Measurements from ENCODE around the gene KCTD1.

KCTD1 gene

GRCh38 chr18:26543373-26543772 is 5.0 kb downstream of the KCTD1 start:
- no peak overlapping the region for H3K4ac ChIP-seq (ENCODE audit: low read depth, low read length)
- H2BK12ac ChIP-seq (ENCODE audit: low read length) = no peak overlapping the region
- peaks cover 19 to 20% of the 10 kb centered on the region in 2 experiments for H3K4me1 ChIP-seq (ENCODE audit: control insufficient read depth in 1 of 2, insufficient read depth in 2 of 2, low read length in 2 of 2)
- H3K79me2 ChIP-seq (ENCODE audit: control insufficient read depth, insufficient read depth, low read length, poor library complexity) = peaks cover 12% of the 10 kb centered on the region
- H2AK5ac ChIP-seq (ENCODE audit: low read length) = no peak overlapping the region
- H3K23ac ChIP-seq (ENCODE audit: low read length) = no peak overlapping the region
- peaks cover 4% of the 10 kb centered on the region for H3K79me1 ChIP-seq (ENCODE audit: low read length)
- no peak overlapping the region for H3K18ac ChIP-seq (ENCODE audit: low read length)
- H2AFZ ChIP-seq (ENCODE audit: insufficient read depth, low read length, poor library complexity) = no peak overlapping the region
- no peak overlapping the region for H3K4me3 ChIP-seq (ENCODE audit: low read depth, low read length)
- H2BK120ac ChIP-seq (ENCODE audit: insufficient read depth, low read length, poor library complexity) = no peak overlapping the region
- H3K36me3 ChIP-seq (ENCODE audit: control insufficient read depth in 1 of 2, insufficient read depth in 2 of 2, low read length in 2 of 2) = peaks cover 0 to 2% of the 10 kb centered on the region in 2 experiments
- no peak overlapping the region for H3K27ac ChIP-seq (ENCODE audit: low read depth, low read length)
- H4K91ac ChIP-seq (ENCODE audit: low read depth, low read length) = no peak overlapping the region
- H2BK5ac ChIP-seq (ENCODE audit: low read depth, low read length, poor library complexity) = no peak overlapping the region
- no peak overlapping the region for H3K4me2 ChIP-seq (ENCODE audit: low read length)
- DNase-seq = no peak
- no peak overlapping the region for H4K12ac ChIP-seq (ENCODE audit: low read depth, low read length)
- no peak overlapping the region for H3K9ac ChIP-seq (ENCODE audit: low read length)
- no peak overlapping the region for H3K14ac ChIP-seq (ENCODE audit: low read length)
- H3K9me3 ChIP-seq (ENCODE audit: insufficient read depth, low read depth, low read length) = no peaks in the 10 kb centered on the region
- H3K27me3 ChIP-seq (ENCODE audit: insufficient read depth, low read length) = no peaks in the 10 kb centered on the region
- no peak overlapping the region for H4K8ac ChIP-seq (ENCODE audit: low read depth, low read length)
- no CpG with 5 or more reads among the region's 1 CpG for WGBS (ENCODE audit: extremely low coverage, insufficient coverage, insufficient read length)

GRCh38 chr18:26540043-26540628 is 8.2 kb downstream of the KCTD1 start:
- H3K23ac ChIP-seq (ENCODE audit: low read length) = no peak overlapping the region
- no peaks in the 10 kb centered on the region for H3K79me2 ChIP-seq (ENCODE audit: control insufficient read depth, insufficient read depth, low read length, poor library complexity)
- H3K4me3 ChIP-seq (ENCODE audit: low read depth, low read length) = no peak overlapping the region
- no peak overlapping the region for H3K18ac ChIP-seq (ENCODE audit: low read length)
- no peak overlapping the region for H2BK12ac ChIP-seq (ENCODE audit: low read length)
- no peak overlapping the region for H3K4me2 ChIP-seq (ENCODE audit: low read length)
- peak; percentile 8 to 71 for DNase-seq
- H3K9ac ChIP-seq (ENCODE audit: low read length) = no peak overlapping the region
- H2BK5ac ChIP-seq (ENCODE audit: low read depth, low read length, poor library complexity) = no peak overlapping the region
- peaks cover 6 to 7% of the 10 kb centered on the region in 2 experiments for H3K4me1 ChIP-seq (ENCODE audit: control insufficient read depth in 1 of 2, insufficient read depth in 2 of 2, low read length in 2 of 2)
- no CpG with 5 or more reads among the region's 6 CpGs for WGBS (ENCODE audit: extremely low coverage, insufficient coverage, insufficient read length)
- H3K14ac ChIP-seq (ENCODE audit: low read length) = no peak overlapping the region
- no peaks in the 10 kb centered on the region for H3K27me3 ChIP-seq (ENCODE audit: insufficient read depth, low read length)
- no peak overlapping the region for H4K8ac ChIP-seq (ENCODE audit: low read depth, low read length)
- H2BK120ac ChIP-seq (ENCODE audit: insufficient read depth, low read length, poor library complexity) = no peak overlapping the region
- no peak overlapping the region for H4K91ac ChIP-seq (ENCODE audit: low read depth, low read length)
- H3K4ac ChIP-seq (ENCODE audit: low read depth, low read length) = no peak overlapping the region
- H3K79me1 ChIP-seq (ENCODE audit: low read length) = no peaks in the 10 kb centered on the region
- H4K12ac ChIP-seq (ENCODE audit: low read depth, low read length) = no peak overlapping the region
- H3K9me3 ChIP-seq (ENCODE audit: insufficient read depth, low read depth, low read length) = no peaks in the 10 kb centered on the region
- H2AFZ ChIP-seq (ENCODE audit: insufficient read depth, low read length, poor library complexity) = no peak overlapping the region
- no peak overlapping the region for H3K27ac ChIP-seq (ENCODE audit: low read depth, low read length)
- no peaks in the 10 kb centered on the region for H3K36me3 ChIP-seq (ENCODE audit: control insufficient read depth in 1 of 2, insufficient read depth in 2 of 2, low read length in 2 of 2)
- no peak overlapping the region for H2AK5ac ChIP-seq (ENCODE audit: low read length)

DNA sequence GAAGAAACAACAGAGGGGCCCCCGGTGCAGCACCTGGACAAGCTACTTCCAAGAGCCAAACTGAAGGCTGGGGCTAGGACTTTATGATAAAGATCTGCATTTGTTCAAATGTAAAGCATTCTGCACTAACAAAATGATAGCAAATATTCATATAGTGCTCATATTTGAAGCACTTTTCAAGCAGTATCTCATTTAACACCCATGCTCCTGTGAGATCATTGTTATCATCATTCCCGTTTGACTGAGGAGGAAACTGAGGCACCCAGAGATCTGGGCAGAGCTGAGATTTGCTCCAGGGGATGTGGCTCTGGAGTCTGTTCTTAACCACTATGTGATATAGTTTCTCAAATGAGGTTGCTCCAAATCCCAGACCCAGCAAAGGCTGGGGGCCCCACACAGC is 9.8 kb downstream of the KCTD1 start:
- no peak overlapping the region for H3K23ac ChIP-seq (ENCODE audit: low read length)
- H2AFZ ChIP-seq (ENCODE audit: insufficient read depth, low read length, poor library complexity) = no peak overlapping the region
- H3K36me3 ChIP-seq (ENCODE audit: control insufficient read depth in 1 of 2, insufficient read depth in 2 of 2, low read length in 2 of 2) = no peaks in the 10 kb centered on the region
- no peak overlapping the region for H4K91ac ChIP-seq (ENCODE audit: low read depth, low read length)
- H2BK5ac ChIP-seq (ENCODE audit: low read depth, low read length, poor library complexity) = no peak overlapping the region
- H3K4me1 ChIP-seq (ENCODE audit: control insufficient read depth in 1 of 2, insufficient read depth in 2 of 2, low read length in 2 of 2) = peaks cover 6 to 7% of the 10 kb centered on the region in 2 experiments
- H4K8ac ChIP-seq (ENCODE audit: low read depth, low read length) = no peak overlapping the region
- H2BK120ac ChIP-seq (ENCODE audit: insufficient read depth, low read length, poor library complexity) = no peak overlapping the region
- H3K4me3 ChIP-seq (ENCODE audit: low read depth, low read length) = no peak overlapping the region
- no peaks in the 10 kb centered on the region for H3K27me3 ChIP-seq (ENCODE audit: insufficient read depth, low read length)
- no peak overlapping the region for H3K9ac ChIP-seq (ENCODE audit: low read length)
- no peak overlapping the region for H3K14ac ChIP-seq (ENCODE audit: low read length)
- no peaks in the 10 kb centered on the region for H3K79me1 ChIP-seq (ENCODE audit: low read length)
- no peak overlapping the region for H2BK12ac ChIP-seq (ENCODE audit: low read length)
- DNase-seq = no peak
- no peaks in the 10 kb centered on the region for H3K79me2 ChIP-seq (ENCODE audit: control insufficient read depth, insufficient read depth, low read length, poor library complexity)
- no peak overlapping the region for H3K4ac ChIP-seq (ENCODE audit: low read depth, low read length)
- H3K18ac ChIP-seq (ENCODE audit: low read length) = no peak overlapping the region
- no peak overlapping the region for H3K27ac ChIP-seq (ENCODE audit: low read depth, low read length)
- H2AK5ac ChIP-seq (ENCODE audit: low read length) = no peak overlapping the region
- H3K9me3 ChIP-seq (ENCODE audit: insufficient read depth, low read depth, low read length) = no peaks in the 10 kb centered on the region
- no CpG with 5 or more reads among the region's 2 CpGs for WGBS (ENCODE audit: extremely low coverage, insufficient coverage, insufficient read length)
- no peak overlapping the region for H3K4me2 ChIP-seq (ENCODE audit: low read length)
- no peak overlapping the region for H4K12ac ChIP-seq (ENCODE audit: low read depth, low read length)

DNA sequence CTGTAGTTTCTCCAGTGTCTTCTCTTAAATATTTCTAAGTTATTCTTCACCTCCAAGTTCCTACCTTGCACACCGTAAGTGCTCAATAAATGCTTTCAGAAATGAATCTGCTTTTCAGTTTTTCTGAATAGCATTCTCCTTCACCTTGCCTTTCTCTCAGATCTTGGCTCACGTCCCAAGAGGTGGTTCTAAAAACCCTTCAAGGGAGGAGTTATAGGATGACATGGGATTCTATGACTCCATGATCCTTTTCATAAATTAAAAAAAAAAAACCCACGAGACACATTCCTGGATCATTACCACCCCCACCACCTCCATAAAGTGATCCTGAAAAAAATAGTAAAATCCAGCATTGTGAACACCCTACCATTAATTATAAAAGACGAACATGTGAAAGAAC is 11.7 kb downstream of the KCTD1 start:
- Histone ChIP-seq H3K79me1 (ENCODE audit: low read length) (no peaks in the 10 kb centered on the region), H2AFZ (ENCODE audit: insufficient read depth, low read length, poor library complexity) (no peak overlapping the region), H3K36me3 (ENCODE audit: control insufficient read depth in 1 of 2, insufficient read depth in 2 of 2, low read length in 2 of 2) (no peaks in the 10 kb centered on the region), H3K9ac (ENCODE audit: low read length) (no peak overlapping the region), H3K4ac (ENCODE audit: low read depth, low read length) (no peak overlapping the region), H4K91ac (ENCODE audit: low read depth, low read length) (no peak overlapping the region), H2AK5ac (ENCODE audit: low read length) (no peak overlapping the region), H3K18ac (ENCODE audit: low read length) (no peak overlapping the region), H2BK12ac (ENCODE audit: low read length) (no peak overlapping the region), H2BK5ac (ENCODE audit: low read depth, low read length, poor library complexity) (no peak overlapping the region), H4K12ac (ENCODE audit: low read depth, low read length) (no peak overlapping the region), H3K79me2 (ENCODE audit: control insufficient read depth, insufficient read depth, low read length, poor library complexity) (no peaks in the 10 kb centered on the region), H3K4me3 (ENCODE audit: low read depth, low read length) (no peak overlapping the region), H4K8ac (ENCODE audit: low read depth, low read length) (no peak overlapping the region), H3K27me3 (ENCODE audit: insufficient read depth, low read length) (no peaks in the 10 kb centered on the region), H3K9me3 (ENCODE audit: insufficient read depth, low read depth, low read length) (no peaks in the 10 kb centered on the region), H3K4me2 (ENCODE audit: low read length) (no peak overlapping the region), H2BK120ac (ENCODE audit: insufficient read depth, low read length, poor library complexity) (no peak overlapping the region), H3K14ac (ENCODE audit: low read length) (no peak overlapping the region), H3K27ac (ENCODE audit: low read depth, low read length) (no peak overlapping the region), H3K4me1 (ENCODE audit: control insufficient read depth in 1 of 2, insufficient read depth in 2 of 2, low read length in 2 of 2) (peaks cover 7 to 8% of the 10 kb centered on the region in 2 experiments), H3K23ac (ENCODE audit: low read length) (no peak overlapping the region)
- no peak for DNase-seq
- no CpG with 5 or more reads among the region's 4 CpGs for WGBS (ENCODE audit: extremely low coverage, insufficient coverage, insufficient read length)
